BJ (cell line): ENCODE measurements around the gene MATK. TPM values are rescaled to one million over a fixed set of nuclear protein-coding genes. Genes with fewer than 3 reads are reported as not detected.
A peak's percentile ranks its signal among the peaks of the same experiment; 100 is the strongest.

Source experiments
- CTCF ChIA-PET: fragments of 350-600 bp; formaldehyde crosslinking; extraction: SDS; loops from one replicate; lab custom pipeline; 2021; ENCODE audit warnings: antibody characterized with exemption, inconsistent platforms; lab: Yijun Ruan, JAX
- POLR2A ChIA-PET: fragments of 300-600 bp; sonication (Branson Sonifier 250); formaldehyde crosslinking; extraction: SDS; loops from one replicate; lab custom pipeline; 2021; ENCODE audit warnings: antibody characterized with exemption; lab: Charles Lee
- DNase-seq: peaks from one replicate; pipeline ENCODE4 v3.0.0-alpha.2; 2011; ENCODE audit warnings: low read depth
- H3K27me3 ChIP-seq: 2 replicates; pipeline ENCODE4 v1.6.0; 2011; ENCODE audit warnings: low read length; ENCODE audit not compliant: control insufficient read depth, insufficient read depth
- H3K36me3 ChIP-seq: 2 replicates; pipeline ENCODE4 v1.5.1; 2011; ENCODE audit warnings: low read length; ENCODE audit not compliant: control insufficient read depth, insufficient read depth
- H3K4me3 ChIP-seq: 2 replicates; pipeline ENCODE4 v1.5.1; 2011; ENCODE audit warnings: low read depth, mild to moderate bottlenecking, control low read depth, low read length
- polyA plus RNA-seq: library from polyadenylated mRNA; depleted of rRNA; stranded (reverse); fragments of >200 nt; gene quantifications from 2 replicates; pipeline ENCODE4 v1.2.3, GENCODE V29; 2011
- TF ChIP-seq, protein P1 (sequence below): IDR thresholded peaks from 2 replicates; pipeline ENCODE4 v1.5.1; 2011; ENCODE audit warnings: low read depth, mild to moderate bottlenecking, control low read depth, inconsistent platforms, low read length, moderate library complexity; ENCODE audit not compliant: insufficient read depth

Gene MATK
- polyA plus RNA-seq, 1 experiment = not detected

DNA sequence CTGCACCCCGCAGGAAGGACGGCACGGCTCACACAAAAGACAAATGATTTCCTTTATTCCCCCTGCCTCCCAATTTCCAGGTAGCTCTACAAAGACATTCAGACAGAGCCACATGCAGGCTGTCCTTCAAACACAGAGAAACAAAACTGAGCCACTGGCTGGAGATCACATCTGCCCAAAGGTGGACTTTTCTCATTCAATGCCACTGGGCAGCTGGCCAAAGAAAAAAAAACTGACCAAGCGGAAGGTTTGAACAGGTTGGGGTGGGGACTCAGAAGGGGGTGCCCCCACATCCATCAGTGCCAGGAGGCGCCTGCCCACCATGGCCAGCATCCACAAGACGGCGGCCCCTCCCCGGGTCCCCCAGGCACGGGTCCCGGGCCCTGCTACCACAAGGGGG, 17.8 kb upstream of the MATK start:
- ChIA-PET POLR2A (no interaction called here), CTCF (interaction anchor here (3.3 kb wide), 1 partner anchor 18 kb away, joined by 14 read pairs; no protein-coding TSS in a partner anchor)
- Histone ChIP-seq H3K36me3 (no peaks in the 10 kb centered on the region), H3K27me3 (peaks cover 16% of the 10 kb centered on the region), H3K4me3 (no peak overlapping the region)
- TF ChIP-seq, protein P1, sequence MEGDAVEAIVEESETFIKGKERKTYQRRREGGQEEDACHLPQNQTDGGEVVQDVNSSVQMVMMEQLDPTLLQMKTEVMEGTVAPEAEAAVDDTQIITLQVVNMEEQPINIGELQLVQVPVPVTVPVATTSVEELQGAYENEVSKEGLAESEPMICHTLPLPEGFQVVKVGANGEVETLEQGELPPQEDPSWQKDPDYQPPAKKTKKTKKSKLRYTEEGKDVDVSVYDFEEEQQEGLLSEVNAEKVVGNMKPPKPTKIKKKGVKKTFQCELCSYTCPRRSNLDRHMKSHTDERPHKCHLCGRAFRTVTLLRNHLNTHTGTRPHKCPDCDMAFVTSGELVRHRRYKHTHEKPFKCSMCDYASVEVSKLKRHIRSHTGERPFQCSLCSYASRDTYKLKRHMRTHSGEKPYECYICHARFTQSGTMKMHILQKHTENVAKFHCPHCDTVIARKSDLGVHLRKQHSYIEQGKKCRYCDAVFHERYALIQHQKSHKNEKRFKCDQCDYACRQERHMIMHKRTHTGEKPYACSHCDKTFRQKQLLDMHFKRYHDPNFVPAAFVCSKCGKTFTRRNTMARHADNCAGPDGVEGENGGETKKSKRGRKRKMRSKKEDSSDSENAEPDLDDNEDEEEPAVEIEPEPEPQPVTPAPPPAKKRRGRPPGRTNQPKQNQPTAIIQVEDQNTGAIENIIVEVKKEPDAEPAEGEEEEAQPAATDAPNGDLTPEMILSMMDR = no peak
- no peak for DNase-seq

DNA sequence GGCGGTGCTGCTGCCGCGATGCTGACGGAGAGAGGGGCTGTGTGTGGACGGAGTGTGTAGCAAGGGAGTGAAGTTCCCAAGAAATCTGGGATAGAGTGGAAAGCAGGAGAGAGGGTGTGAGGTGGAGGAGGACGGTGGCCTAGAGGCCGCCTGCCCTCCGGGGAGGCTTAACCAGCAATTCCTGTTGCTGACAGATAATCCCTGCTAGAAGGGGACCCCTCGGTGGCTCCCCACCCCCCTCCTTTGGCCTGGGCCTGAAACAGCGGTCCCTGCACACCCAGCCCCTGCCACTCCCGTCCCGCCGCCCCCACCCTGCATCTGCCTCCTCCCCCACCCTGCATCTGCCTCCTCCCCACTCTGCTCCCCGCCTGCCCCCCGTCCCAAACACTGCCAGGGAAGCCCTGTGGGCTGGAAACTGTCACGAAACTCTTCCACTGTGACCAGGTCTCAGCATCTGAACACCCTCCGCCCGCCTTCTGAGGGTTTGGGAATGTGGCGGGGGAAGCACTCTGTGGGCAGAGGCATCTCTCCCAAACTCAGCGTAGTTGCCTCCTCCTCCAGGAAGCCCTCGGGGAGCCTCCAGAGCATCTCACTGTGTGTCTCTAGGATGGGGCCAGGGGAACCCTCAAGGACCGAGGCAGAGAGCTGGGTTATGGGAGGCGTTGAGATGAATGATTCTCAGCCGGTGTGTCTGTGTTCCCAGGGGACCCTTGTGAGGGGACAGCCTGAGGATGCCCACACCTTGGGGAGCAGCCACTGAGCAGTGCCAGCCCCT, 17.1 kb upstream of the MATK start:
- CTCF ChIA-PET = no interaction called here
- POLR2A ChIA-PET = no interaction called here
- DNase-seq = no peak
- no peaks in the 10 kb centered on the region for H3K36me3 ChIP-seq
- H3K27me3 ChIP-seq = peaks cover 16% of the 10 kb centered on the region
- TF ChIP-seq, protein P1 = no peak
- H3K4me3 ChIP-seq = no peak overlapping the region

DNA sequence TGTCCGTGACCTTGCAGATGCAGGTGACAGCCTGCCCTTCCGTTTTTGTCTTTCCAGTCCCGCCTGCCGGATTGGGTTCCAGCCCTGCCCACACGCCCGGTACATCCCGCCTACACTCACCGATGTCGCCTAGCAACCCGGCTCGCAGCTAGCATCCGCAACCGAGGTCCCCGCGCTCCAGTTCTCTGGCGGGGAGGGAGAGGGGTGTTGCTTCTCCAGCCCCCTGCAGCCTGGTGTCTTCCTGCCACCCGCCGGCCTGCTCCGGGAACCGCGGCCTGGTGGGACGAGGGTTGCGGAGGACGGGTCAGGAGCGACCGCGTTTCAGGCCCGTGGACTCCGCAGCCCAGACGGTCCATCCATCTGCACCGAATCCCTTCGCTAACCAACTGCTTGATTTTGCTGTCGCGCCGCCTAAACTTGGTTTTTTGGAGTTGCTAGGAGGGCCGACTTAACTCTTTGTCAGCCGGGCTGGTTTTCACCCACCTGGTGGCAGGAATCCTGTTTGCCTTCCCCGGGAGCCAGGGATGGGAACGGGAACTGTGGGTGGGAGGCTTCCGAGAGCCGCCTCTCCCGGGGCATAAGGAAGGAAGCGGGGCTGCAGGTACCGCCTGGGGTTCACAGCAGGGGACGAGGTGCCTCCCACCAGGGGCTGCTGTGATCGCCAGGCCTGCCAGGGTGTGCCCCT, 15.4 kb upstream of the MATK start:
- peak overlapping the region; percentile 16; the same call in 1 of the 2 replicates for H3K4me3 ChIP-seq
- POLR2A ChIA-PET = no interaction called here
- peaks cover 16% of the 10 kb centered on the region for H3K27me3 ChIP-seq
- TF ChIP-seq, protein P1 = peak; percentile 42; the same call in 1 of the 2 replicates
- no peak for DNase-seq
- no peaks in the 10 kb centered on the region for H3K36me3 ChIP-seq
- CTCF ChIA-PET = no interaction called here

DNA sequence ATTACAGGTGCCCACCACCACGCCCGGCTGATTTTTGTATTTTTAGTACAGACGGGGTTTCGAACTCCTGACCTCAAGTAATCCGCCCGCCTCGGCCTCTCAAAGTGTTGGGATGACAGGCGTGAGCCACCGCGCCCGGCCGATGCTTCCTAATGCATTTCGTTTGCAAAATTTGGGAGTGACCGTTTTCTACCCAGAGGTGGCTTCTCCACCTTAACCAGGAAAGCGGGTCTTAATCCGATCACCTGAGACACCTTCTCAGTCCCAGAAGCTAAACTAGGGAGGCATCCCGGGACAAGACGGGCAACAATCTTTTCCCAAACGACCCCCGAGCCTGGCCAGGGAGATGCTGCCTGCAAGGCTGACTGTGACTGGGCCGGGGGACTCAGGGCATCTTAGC, 14.8 kb upstream of the MATK start:
- POLR2A ChIA-PET = no interaction called here
- CTCF ChIA-PET = no interaction called here
- Histone ChIP-seq H3K4me3 (peak overlapping the region; percentile 16; the same call in 1 of the 2 replicates), H3K27me3 (peaks cover 16% of the 10 kb centered on the region), H3K36me3 (no peaks in the 10 kb centered on the region)
- no peak for DNase-seq
- TF ChIP-seq, protein P1 = no peak

DNA sequence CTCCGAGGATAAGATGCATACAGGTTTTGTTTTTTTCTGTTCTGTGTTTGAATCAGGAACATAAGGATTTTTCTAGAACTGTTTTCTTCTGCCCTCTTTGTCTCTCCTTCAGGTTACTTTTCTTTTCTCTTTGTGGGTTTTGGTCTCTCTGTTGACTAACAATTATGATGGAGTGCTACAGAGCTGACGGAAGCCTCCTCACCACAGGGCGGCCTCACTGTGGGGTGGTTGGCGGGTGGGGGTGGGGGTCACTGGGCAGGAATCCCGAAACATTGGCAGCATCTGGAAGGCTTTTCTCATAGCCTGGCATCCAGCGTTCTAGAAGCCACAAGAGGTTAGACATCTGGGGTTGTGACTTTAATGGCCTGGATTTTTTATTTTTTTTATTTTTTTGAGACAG, 12.0 kb upstream of the MATK start:
- TF ChIP-seq, protein P1 = no peak
- Histone ChIP-seq H3K36me3 (no peaks in the 10 kb centered on the region), H3K27me3 (peaks cover 16% of the 10 kb centered on the region), H3K4me3 (no peak overlapping the region)
- no peak for DNase-seq
- CTCF ChIA-PET = interaction anchor here (1.1 to 3.4 kb wide), 2 partner anchors 9 to 24 kb away, joined by 3 to 15 read pairs; no protein-coding TSS in a partner anchor
- POLR2A ChIA-PET = no interaction called here
